Measurements from ENCODE around the gene CTSV.
"Not testable (repeated sequence)": the region's sequence is repeated elsewhere in the genome, so short reads cannot be mapped to it uniquely, and the experiment has no call there.

Gene CTSV

DNA sequence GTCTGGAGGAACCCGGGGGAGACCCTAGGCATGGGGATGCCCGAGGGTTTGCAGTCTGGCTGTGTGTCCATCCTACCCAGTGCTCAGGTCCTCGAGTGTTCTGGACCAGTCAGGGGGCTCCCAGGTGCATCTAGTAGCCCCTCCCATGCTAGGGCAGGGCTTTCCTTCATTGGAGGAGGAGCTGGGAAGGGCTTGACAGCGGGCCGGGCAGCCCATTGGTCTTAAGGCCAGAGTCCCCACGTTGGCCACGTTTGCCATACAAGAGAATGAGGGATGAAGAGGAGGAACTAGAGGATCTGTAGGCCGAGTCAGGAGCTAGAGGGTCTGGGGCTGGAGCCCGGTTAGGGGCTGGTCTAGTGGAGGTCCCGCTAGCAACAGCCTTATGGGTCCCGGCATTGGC, 37.3 kb upstream of the CTSV start:
- TF ChIP-seq, protein P1, sequence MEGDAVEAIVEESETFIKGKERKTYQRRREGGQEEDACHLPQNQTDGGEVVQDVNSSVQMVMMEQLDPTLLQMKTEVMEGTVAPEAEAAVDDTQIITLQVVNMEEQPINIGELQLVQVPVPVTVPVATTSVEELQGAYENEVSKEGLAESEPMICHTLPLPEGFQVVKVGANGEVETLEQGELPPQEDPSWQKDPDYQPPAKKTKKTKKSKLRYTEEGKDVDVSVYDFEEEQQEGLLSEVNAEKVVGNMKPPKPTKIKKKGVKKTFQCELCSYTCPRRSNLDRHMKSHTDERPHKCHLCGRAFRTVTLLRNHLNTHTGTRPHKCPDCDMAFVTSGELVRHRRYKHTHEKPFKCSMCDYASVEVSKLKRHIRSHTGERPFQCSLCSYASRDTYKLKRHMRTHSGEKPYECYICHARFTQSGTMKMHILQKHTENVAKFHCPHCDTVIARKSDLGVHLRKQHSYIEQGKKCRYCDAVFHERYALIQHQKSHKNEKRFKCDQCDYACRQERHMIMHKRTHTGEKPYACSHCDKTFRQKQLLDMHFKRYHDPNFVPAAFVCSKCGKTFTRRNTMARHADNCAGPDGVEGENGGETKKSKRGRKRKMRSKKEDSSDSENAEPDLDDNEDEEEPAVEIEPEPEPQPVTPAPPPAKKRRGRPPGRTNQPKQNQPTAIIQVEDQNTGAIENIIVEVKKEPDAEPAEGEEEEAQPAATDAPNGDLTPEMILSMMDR (IDR thresholded peaks at IDR 0.05), result no peak
- no peaks in the 10 kb centered on the region for H3K9me3 ChIP-seq
- no peak for DNase-seq
- H3K4me3 ChIP-seq, result no peak overlapping the region
- no peaks in the 10 kb centered on the region for H3K36me3 ChIP-seq
- H3K27ac ChIP-seq, result no peak overlapping the region
- peaks cover 0 to 6% (median 0%) of the 10 kb centered on the region in 4 donors for H3K4me1 ChIP-seq
- H3K27me3 ChIP-seq, result peaks cover 0 to 49% of the 10 kb centered on the region in 2 donors
- intact Hi-C loops (cut with DNase I; ENCODE audit: low total_unique reads), result no loop called here

DNA sequence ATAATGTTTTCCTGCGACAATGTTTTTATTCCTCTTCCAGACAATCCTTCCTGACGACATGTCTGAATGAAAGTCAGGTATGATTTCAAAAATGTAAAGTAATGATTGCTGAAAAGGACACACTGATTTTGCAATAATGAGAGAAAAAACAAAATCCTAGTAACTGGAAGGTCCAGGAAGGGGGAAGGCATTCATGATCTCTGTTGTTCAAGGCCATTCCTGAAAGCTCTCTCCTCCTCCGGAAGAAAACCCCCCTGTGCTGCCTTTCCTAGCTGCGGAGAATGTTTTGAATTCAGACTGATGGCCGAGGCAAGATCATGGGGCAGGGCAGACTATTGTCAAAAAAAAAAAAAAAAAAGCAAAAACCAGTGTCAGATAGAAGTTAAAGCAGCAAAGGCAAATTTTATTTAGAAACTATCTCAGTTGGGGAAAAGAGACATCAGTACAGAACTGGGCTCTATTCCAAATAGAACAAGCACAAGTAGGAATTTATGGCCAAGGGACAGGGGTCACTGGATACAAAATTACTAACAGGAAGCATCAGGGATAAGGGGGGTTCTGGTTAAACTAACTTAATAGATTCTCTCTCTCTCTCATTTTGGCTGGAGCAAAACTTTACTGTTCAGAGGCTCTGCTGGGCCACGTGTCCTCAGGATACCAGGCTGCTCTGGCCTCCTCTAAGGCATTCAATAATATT, 36.5 kb upstream of the CTSV start:
- Histone ChIP-seq H3K36me3 (no peaks in the 10 kb centered on the region), H3K27ac (no peak overlapping the region), H3K27me3 (peaks cover 0 to 49% of the 10 kb centered on the region in 2 donors), H3K9me3 (no peaks in the 10 kb centered on the region), H3K4me3 (no peak overlapping the region), H3K4me1 (peaks cover 0 to 6% (median 0%) of the 10 kb centered on the region in 4 donors)
- intact Hi-C loops (cut with DNase I; ENCODE audit: low total_unique reads), result no loop called here
- TF ChIP-seq, protein P1 (IDR thresholded peaks at IDR 0.05), result no peak
- DNase-seq, result no peak

DNA sequence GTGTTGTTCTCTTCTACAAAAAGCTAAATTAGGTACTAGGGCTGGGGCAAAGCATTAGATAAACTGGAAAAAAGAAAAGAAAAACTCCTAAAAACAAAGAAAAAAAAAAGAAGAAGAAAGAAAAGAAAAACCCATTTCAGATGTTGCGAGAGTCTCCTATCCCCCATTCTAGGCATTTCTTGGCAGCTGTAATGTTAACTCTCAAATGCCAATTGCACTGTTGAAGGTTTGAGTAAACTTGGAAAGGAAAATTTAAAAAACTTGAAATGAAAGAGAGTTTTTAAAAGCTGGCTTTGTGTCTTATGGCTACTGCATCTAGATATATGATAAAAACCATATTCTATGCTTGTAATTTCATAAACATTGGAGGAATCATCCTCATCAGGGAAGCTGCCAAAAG, 34.6 kb upstream of the CTSV start:
- no peaks in the 10 kb centered on the region for H3K9me3 ChIP-seq
- no peak overlapping the region for H3K4me3 ChIP-seq
- H3K27ac ChIP-seq, result no peak overlapping the region
- peaks cover 0 to 43% of the 10 kb centered on the region in 2 donors for H3K27me3 ChIP-seq
- no peak for DNase-seq
- no peaks in the 10 kb centered on the region for H3K36me3 ChIP-seq
- H3K4me1 ChIP-seq, result peaks cover 0 to 6% (median 0%) of the 10 kb centered on the region in 4 donors
- TF ChIP-seq, protein P1 (IDR thresholded peaks at IDR 0.05), result no peak
- intact Hi-C loops (cut with DNase I; ENCODE audit: low total_unique reads), result no loop called here

DNA sequence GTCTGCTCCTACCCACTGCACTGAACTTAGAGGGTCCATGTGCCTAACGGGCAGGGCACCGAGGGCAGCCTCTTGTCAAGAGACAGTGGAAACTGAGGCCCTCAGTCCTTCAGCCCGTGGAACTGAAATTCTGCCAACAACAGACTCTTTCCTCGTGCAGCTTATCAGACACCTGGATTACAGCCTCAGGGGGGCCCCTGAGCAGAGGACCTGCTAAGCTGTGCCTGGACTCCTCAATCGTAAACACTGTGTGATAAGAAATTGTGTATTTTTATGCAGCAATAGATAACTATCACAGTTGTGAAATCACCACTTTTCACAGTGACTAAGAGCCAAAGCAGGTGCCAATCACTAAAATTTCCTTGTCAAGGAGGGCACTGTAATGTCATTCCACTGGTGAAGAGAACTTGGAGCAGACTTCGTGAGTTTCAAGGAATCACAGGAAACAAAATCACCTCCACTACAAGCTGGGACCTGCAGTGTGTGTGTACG, 33.4 kb upstream of the CTSV start:
- no peak overlapping the region for H3K4me3 ChIP-seq
- H3K9me3 ChIP-seq, result no peaks in the 10 kb centered on the region
- TF ChIP-seq, protein P1 (IDR thresholded peaks at IDR 0.05), result no peak
- H3K36me3 ChIP-seq, result no peaks in the 10 kb centered on the region
- intact Hi-C loops (cut with DNase I; ENCODE audit: low total_unique reads), result no loop called here
- no peak overlapping the region for H3K27ac ChIP-seq
- DNase-seq, result no peak
- H3K27me3 ChIP-seq, result peaks cover 0 to 34% of the 10 kb centered on the region in 2 donors
- peaks cover 0 to 6% (median 0%) of the 10 kb centered on the region in 4 donors for H3K4me1 ChIP-seq

DNA sequence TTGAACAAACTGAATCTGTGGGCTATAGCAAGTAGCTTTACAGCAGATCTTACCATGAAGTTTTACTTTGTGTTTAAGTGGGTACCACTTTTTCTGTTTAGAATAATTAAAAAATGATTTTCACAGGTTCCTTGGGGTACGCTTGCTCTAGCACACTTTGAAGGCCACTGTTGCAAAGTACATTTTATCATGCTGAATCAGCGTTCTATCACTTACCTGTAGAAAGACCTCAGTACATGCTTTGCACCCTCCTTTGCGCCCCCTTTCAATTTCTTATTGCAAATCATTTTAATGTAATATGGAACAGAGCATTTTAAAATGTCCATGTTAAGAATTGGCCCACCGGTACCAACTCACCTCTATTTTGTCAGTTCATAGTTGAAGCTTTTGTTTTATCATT, 31.4 kb upstream of the CTSV start:
- H3K9me3 ChIP-seq; H3K4me3 ChIP-seq; H3K36me3 ChIP-seq; intact Hi-C loops (cut with DNase I; ENCODE audit: low total_unique reads); H3K4me1 ChIP-seq; H3K27ac ChIP-seq; DNase-seq: not testable (repeated sequence)
- H3K27me3 ChIP-seq, result peaks cover 0 to 20% of the 10 kb centered on the region in 2 donors

DNA sequence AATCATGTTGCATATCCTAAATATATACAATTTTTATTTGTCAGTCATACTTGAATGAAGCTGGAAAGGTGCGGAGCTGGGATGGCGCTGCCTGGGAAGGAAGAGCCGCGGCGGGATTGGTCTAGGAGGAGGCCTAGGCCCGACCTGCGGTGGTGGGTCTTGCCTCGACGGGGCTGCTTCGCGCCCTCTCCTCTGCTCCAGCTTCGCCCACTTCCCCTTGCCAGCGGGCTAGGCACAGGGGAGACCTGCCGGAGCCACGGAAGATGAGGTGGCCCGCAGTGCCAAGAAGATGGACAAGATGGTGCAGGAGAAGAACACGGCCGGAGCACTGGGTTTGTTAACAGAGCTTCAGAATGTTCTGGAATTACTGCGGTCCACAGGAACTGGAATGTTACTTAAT, 28.5 kb upstream of the CTSV start:
- no peak for DNase-seq
- H3K27ac ChIP-seq, result no peak overlapping the region
- H3K4me3 ChIP-seq, result no peak overlapping the region
- no peaks in the 10 kb centered on the region for H3K36me3 ChIP-seq
- TF ChIP-seq, protein P1 (IDR thresholded peaks at IDR 0.05), result no peak
- H3K9me3 ChIP-seq, result no peaks in the 10 kb centered on the region
- intact Hi-C loops (cut with DNase I; ENCODE audit: low total_unique reads), result no loop called here
- no peaks in the 10 kb centered on the region for H3K4me1 ChIP-seq
- peaks cover 0 to 11% of the 10 kb centered on the region in 2 donors for H3K27me3 ChIP-seq
